SH-SY5Y (cell line): ENCODE measurements around the gene NCK2.

ENCODE experiments used
- GATA2 ChIP-seq: IDR thresholded peaks from 2 replicates; pipeline ENCODE4 v1.6.1; 2011; ENCODE audit warnings: mild to moderate bottlenecking, low read depth, low read length
- GATA3 ChIP-seq: IDR thresholded peaks from 2 replicates; pipeline ENCODE4 v1.6.1; 2011; ENCODE audit warnings: low read depth, mild to moderate bottlenecking, low read length, moderate library complexity

DNA sequence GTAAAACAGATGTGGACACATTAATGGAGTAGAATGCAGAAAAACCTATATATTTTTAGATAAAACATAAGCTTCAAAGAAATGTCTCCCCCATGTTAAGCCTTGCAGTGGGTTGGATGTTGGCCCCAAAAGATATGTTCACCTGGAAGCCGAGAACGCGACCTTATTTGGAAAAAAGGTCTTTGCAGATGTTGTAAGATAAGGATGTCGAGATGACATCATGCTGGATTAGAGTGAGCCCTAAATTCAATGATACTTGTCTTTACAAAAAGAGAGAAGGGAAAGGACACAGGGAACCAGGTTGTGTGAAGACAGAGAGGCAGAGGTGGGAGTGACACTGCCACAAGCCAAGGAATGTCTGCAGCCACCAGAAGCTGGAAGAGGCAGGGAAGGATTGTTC, 3.1 kb upstream of the NCK2 start:
- TF ChIP-seq GATA3 (no peak), GATA2 (no peak)
